Lower lobe of right lung (tissue), 2 donors: ENCODE results near the gene GSTK1. TPM values are rescaled to one million over a fixed set of nuclear protein-coding genes. Genes with fewer than 3 reads are reported as not detected.

Experiments
- ATAC-seq, 2 donors: fragments of 200-7000 bp; cut with Tn5 transposase; one replicate each; pipeline ENCODE4 v1.9.1; 2020 to 2022; ENCODE audit warnings: mild to moderate bottlenecking in 2 of 2, moderate library complexity in 2 of 2
- DNase-seq: peaks from one replicate; pipeline ENCODE4 v3.0.0-alpha.2; 2020
- H3K27ac ChIP-seq: fragments of 200-600 bp; one replicate; pipeline ENCODE4 v1.8.0; 2022
- H3K27me3 ChIP-seq: fragments of 200-600 bp; one replicate; pipeline ENCODE4 v1.8.0; 2022; ENCODE audit warnings: low read depth
- H3K36me3 ChIP-seq: fragments of 200-600 bp; one replicate; pipeline ENCODE4 v1.8.0; 2022; ENCODE audit warnings: mild to moderate bottlenecking
- H3K4me1 ChIP-seq: fragments of 200-600 bp; one replicate; pipeline ENCODE4 v1.8.0; 2022
- H3K4me3 ChIP-seq: fragments of 200-600 bp; one replicate; pipeline ENCODE4 v1.8.0; 2022; ENCODE audit warnings: mild to moderate bottlenecking
- H3K9me3 ChIP-seq: fragments of 200-600 bp; one replicate; pipeline ENCODE4 v1.8.0; 2022
- intact Hi-C: fragments of 100-400 bp; cut with DNase I; formaldehyde crosslinking; loops from one replicate; pipeline ENCODE4 v1.11.0; 2022
- total RNA-seq: library from RNA; stranded (reverse); fragmentation: NEBNext Ultra II Directional; extraction: Animal tissue kit (Norgen Biotek cat#: 25700); gene quantifications from one replicate; pipeline ENCODE4 v1.2.1, GENCODE V29; 2021
- TF ChIP-seq, protein P1 (sequence below): fragments of 200-600 bp; IDR thresholded peaks from one replicate; pipeline ENCODE4 v1.8.0; 2022; ENCODE audit warnings: antibody characterized with exemption, mild to moderate bottlenecking
- donor health status: DM: no; HTN: yes; CAD: no; lungs with severe emphysema.

The GSTK1 gene
- total RNA-seq, 1 donor from 2014 or later: 152 TPM

DNA sequence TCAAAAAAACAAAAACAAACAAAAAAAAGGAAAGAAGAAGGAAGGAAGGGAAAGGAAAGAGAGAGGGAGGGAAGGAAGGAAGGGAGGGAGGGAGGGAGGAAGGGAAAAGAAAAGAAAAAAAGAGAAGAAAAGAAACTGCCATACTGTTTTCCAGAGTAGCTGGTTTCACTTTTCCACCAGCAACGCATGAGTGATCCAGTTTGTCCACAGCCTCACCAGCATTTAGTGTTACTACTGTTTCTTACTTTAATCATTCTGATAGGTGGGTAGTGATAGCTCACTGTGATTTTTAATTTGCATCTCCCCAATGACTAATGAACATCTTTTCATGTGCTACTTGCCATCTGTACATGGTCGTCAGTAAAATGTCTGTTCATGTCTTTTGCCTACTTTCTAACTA lies 9.6 kb downstream of the GSTK1 start:
- intact Hi-C loops: no loop called here
- no peak overlapping the region for H3K4me3 ChIP-seq
- TF ChIP-seq, protein P1, sequence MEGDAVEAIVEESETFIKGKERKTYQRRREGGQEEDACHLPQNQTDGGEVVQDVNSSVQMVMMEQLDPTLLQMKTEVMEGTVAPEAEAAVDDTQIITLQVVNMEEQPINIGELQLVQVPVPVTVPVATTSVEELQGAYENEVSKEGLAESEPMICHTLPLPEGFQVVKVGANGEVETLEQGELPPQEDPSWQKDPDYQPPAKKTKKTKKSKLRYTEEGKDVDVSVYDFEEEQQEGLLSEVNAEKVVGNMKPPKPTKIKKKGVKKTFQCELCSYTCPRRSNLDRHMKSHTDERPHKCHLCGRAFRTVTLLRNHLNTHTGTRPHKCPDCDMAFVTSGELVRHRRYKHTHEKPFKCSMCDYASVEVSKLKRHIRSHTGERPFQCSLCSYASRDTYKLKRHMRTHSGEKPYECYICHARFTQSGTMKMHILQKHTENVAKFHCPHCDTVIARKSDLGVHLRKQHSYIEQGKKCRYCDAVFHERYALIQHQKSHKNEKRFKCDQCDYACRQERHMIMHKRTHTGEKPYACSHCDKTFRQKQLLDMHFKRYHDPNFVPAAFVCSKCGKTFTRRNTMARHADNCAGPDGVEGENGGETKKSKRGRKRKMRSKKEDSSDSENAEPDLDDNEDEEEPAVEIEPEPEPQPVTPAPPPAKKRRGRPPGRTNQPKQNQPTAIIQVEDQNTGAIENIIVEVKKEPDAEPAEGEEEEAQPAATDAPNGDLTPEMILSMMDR: no peak
- DNase-seq (no peak), ATAC-seq (no peak)
- H3K27ac ChIP-seq: no peak overlapping the region
- H3K27me3 ChIP-seq: no peaks in the 10 kb centered on the region
- no peaks in the 10 kb centered on the region for H3K9me3 ChIP-seq
- H3K36me3 ChIP-seq: peaks cover 24% of the 10 kb centered on the region
- no peaks in the 10 kb centered on the region for H3K4me1 ChIP-seq

DNA sequence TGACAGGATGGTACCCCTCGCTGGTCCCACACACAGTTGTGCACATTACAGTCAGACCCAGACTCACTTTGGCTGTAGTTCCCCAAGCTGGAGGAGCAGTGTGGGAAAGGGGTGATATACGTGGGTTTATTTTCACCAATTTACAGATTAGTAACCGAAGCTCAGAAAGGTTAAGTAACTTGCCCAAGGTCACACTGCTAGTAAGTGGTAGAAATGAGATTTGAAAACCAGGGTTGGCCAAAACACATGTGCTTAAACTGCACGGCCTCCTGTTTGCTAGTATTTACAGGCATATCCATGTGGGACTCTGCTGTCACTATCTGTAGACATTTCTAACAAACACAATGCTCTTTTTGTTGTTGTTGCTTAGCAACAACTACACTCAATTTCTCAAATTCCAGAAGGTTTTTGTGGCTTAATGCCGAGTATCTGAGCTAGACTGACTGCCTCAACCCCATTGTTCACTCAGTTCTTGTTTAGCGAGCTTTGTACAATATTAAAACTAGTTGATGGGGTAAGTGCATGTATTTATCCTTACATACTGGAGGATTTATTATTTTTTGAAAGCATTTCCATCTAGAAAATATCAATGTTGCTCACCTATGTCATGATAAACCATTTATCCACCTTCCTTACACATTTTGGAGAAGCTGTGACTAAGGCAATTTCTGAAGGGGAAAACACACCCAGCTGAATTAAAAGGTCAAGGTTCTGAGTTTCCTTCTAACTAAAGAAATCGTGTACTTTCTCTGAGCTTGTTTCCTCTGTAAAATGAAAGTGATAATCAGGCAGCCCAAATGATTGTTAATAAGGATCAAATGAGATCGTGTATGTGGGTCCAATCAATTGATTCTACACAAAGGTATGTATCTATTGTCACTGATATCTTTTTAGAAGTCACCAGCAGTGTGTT lies 16.2 kb downstream of the GSTK1 start:
- DNase-seq (no peak), ATAC-seq (peak; percentile 79)
- peak overlapping the region; percentile 34 for H3K27ac ChIP-seq
- peaks cover 19% of the 10 kb centered on the region for H3K4me1 ChIP-seq
- no peaks in the 10 kb centered on the region for H3K36me3 ChIP-seq
- intact Hi-C loops: no loop called here
- H3K4me3 ChIP-seq: no peak overlapping the region
- no peaks in the 10 kb centered on the region for H3K27me3 ChIP-seq
- H3K9me3 ChIP-seq: no peaks in the 10 kb centered on the region
- TF ChIP-seq, protein P1: no peak

DNA sequence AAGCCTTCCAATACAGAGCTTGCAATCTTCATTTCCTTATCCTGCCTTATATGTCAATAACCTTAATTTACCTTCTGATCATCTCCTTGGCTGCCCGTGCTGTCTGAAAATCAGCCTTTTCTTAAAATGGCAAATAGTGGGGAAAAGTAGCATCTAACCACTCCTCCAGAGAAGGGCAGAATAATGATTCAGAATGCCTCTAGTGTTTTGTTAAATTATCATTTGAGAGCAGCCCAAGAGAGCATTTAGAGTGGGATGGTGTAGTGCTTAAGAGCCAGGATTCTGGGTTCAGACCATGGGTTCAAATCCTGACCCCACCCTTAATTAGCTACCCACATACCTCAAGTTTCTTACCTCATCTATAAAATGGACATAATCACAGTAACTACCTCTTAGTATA lies 16.9 kb downstream of the GSTK1 start:
- Histone ChIP-seq H3K27me3 (no peaks in the 10 kb centered on the region), H3K27ac (peak overlapping the region; percentile 34), H3K4me1 (peaks cover 19% of the 10 kb centered on the region), H3K4me3 (no peak overlapping the region), H3K9me3 (no peaks in the 10 kb centered on the region), H3K36me3 (no peaks in the 10 kb centered on the region)
- ATAC-seq (no peak), DNase-seq (no peak)
- TF ChIP-seq, protein P1: no peak
- intact Hi-C loops: no loop called here

DNA sequence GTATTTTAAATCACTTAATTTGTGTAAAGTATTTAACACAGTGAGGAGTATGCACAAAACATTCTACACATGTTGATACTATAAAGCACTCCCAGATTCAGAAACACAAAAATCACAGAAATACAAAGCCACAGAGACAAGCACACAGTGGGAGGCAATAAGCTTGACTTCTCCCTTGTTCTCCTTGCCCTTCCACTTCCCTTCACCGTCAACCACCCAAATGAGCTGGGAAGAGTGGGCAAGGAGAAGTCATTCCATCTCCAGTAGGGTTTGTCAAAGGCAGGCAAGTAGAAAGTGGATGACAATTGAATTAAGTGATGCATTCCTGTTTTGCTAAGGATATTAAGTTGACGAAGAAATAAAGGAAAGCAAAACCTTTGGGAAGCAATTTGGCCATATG lies 17.3 kb downstream of the GSTK1 start:
- Histone ChIP-seq H3K9me3 (no peaks in the 10 kb centered on the region), H3K27ac (no peak overlapping the region), H3K36me3 (no peaks in the 10 kb centered on the region), H3K4me3 (no peak overlapping the region), H3K27me3 (no peaks in the 10 kb centered on the region), H3K4me1 (peaks cover 19% of the 10 kb centered on the region)
- no peak for DNase-seq
- ATAC-seq: no peak
- intact Hi-C loops: no loop called here
- TF ChIP-seq, protein P1: no peak

DNA sequence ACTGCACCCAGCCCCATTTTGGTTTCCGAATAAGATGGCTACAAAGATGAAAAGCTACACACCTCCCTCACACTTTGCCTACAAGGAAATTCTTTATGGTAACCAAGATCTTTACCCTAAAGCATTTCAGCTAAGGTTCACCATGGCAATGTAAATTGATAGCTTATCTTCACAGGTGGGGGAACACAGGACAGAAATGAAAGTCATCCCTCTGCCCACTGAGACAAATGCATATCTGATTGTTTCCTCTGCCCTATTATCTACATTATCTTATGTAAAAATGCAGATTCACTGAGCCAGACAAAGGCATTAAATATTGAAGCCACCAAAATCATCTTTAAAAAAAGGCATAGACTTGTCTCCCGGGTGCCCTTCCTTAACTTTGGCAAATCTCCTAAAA lies 18.3 kb downstream of the GSTK1 start:
- no peaks in the 10 kb centered on the region for H3K36me3 ChIP-seq
- peaks cover 19% of the 10 kb centered on the region for H3K4me1 ChIP-seq
- H3K4me3 ChIP-seq: no peak overlapping the region
- no peak for DNase-seq
- no peak overlapping the region for H3K27ac ChIP-seq
- TF ChIP-seq, protein P1: no peak
- no peak for ATAC-seq
- H3K27me3 ChIP-seq: no peaks in the 10 kb centered on the region
- H3K9me3 ChIP-seq: no peaks in the 10 kb centered on the region
- intact Hi-C loops: no loop called here
